ENCODE data around the gene FAM168B. TPM values are rescaled to one million over a fixed set of nuclear protein-coding genes. Genes with fewer than 3 reads are reported as not detected.

Gene FAM168B
- total and polyA plus RNA-seq, 10 of the 15 experiments (the other 5 are each of a cell fraction or from before 2014, with no cell fraction given) = 3.5 to 77.3 (median 45.9) TPM

- TF ChIP-seq CUX1 (IDR thresholded peaks at IDR 0.05; ENCODE audit: insufficient replicate concordance, low read depth, low read length) (no peak), ZZZ3 (IDR thresholded peaks at IDR 0.05; ENCODE audit: control insufficient read depth, insufficient read length, low read depth) (no peak), RFX5 (IDR thresholded peaks at IDR 0.05; ENCODE audit: low read depth, low read length) (no peak), FOXK2 (IDR thresholded peaks at IDR 0.05) (no peak), IRF3 (IDR thresholded peaks at IDR 0.05) (no peak), SMAD1 (IDR thresholded peaks at IDR 0.05; ENCODE audit: low read depth, partially characterized antibody) (no peak), POLR2AphosphoS2 (IDR thresholded peaks at IDR 0.05; ENCODE audit: low read depth, low read length) (no peak), BRCA1 (IDR thresholded peaks at IDR 0.05; ENCODE audit: low read depth, low read length) (no peak), TARDBP (IDR thresholded peaks at IDR 0.05; ENCODE audit: borderline replicate concordance) (no peak), HDAC6 (IDR thresholded peaks at IDR 0.05; ENCODE audit: unreplicated experiment) (no peak), SUPT20H (IDR thresholded peaks at IDR 0.05; ENCODE audit: borderline replicate concordance, control insufficient read depth, low read depth, low read length) (no peak)
Measured at GRCh38 chr2:131036269-131036668, 57.0 kb downstream of the FAM168B start (continued).
